Vagina (tissue), 2 donors: ENCODE results near the gene CEP97.

Experiments
- CTCF ChIP-seq, 3 experiments: fragments of 450-650 bp in 2 of 3; fragments of 200-600 bp in 1 of 3; sonication (generic) in 1 of 3; IDR thresholded peaks; one replicate each; pipeline ENCODE4 v1.5.1; 2017 to 2019; ENCODE audit warnings: antibody characterized with exemption in 3 of 3, mild to moderate bottlenecking in 2 of 3, moderate library complexity in 2 of 3
- POLR2A ChIP-seq, 2 donors: fragments of 450-650 bp; IDR thresholded peaks; one replicate each; pipeline ENCODE4 v1.6.1; 2017; ENCODE audit warnings: antibody characterized with exemption in 2 of 2, mild to moderate bottlenecking in 2 of 2, moderate library complexity in 2 of 2
- POLR2AphosphoS5 ChIP-seq, 2 donors: sonication (generic); formaldehyde crosslinking; IDR thresholded peaks; one replicate each; pipeline ENCODE4 v1.9.0; 2017; ENCODE audit warnings: antibody characterized with exemption in 2 of 2, mild to moderate bottlenecking in 2 of 2, low read depth in 1 of 2; ENCODE audit not compliant: insufficient read depth in 1 of 2

- TF ChIP-seq CTCF (IDR thresholded peaks at IDR 0.05) = no peak
- TF ChIP-seq POLR2A (IDR thresholded peaks at IDR 0.05) = no peak
- TF ChIP-seq POLR2AphosphoS5 (IDR thresholded peaks at IDR 0.05; ENCODE audit: insufficient read depth in 1 of 2, low read depth in 1 of 2) = peak in 1 of 2 donors; percentile 13
Measured at GRCh38 chr3:101685050-101685400, 39.4 kb upstream of the CEP97 start.
